K562 (cell line): ENCODE measurements around the gene UBE2V1. TPM values are rescaled to one million over a fixed set of nuclear protein-coding genes. Genes with fewer than 3 reads are reported as not detected.

Source experiments
- ARID1B ChIP-seq: fragments of 450-650 bp; IDR thresholded peaks from 2 replicates; pipeline ENCODE4 v1.6.1; 2016; ENCODE audit warnings: antibody characterized with exemption, mild to moderate bottlenecking, inconsistent platforms
- BHLHE40 ChIP-seq: IDR thresholded peaks from 2 replicates; pipeline ENCODE4 v1.6.1; 2011; ENCODE audit warnings: low read length, improper control_type of control experiment
- CREM ChIP-seq: IDR thresholded peaks from 2 replicates; pipeline ENCODE4 v1.6.1; 2014; ENCODE audit warnings: antibody characterized with exemption, low read depth
- ETV5 ChIP-seq: sonication (generic); formaldehyde crosslinking; IDR thresholded peaks from 2 replicates; pipeline ENCODE4 v1.4.0; 2020; ENCODE audit warnings: low read depth, mild to moderate bottlenecking, missing genetic modification reagents
- GTF2F1 ChIP-seq: IDR thresholded peaks from 2 replicates; pipeline ENCODE4 v1.6.1; 2011; ENCODE audit warnings: low read depth, low read length, improper control_type of control experiment
- KDM1A ChIP-seq, 2 experiments: fragments of 450-650 bp; IDR thresholded peaks; 2 replicates each; pipeline ENCODE4 v1.6.1; 2016; ENCODE audit warnings: mild to moderate bottlenecking in 2 of 2
- KLF6 ChIP-seq: fragments of 250-450 bp; sonication (Bioruptor Pico); IDR thresholded peaks from 2 replicates; pipeline ENCODE4 v1.4.0; 2020; ENCODE audit warnings: mild to moderate bottlenecking, moderate library complexity, borderline replicate concordance
- MBD1 ChIP-seq: fragments of 250-450 bp; sonication (Bioruptor Pico); IDR thresholded peaks from 2 replicates; pipeline ENCODE4 v1.8.0; 2022; ENCODE audit warnings: inconsistent platforms
- RHOXF2B ChIP-seq: fragments of 250-450 bp; sonication (Bioruptor Pico); conservative IDR thresholded peaks from 2 replicates; pipeline ENCODE4 v1.5.1; 2021
- TARDBP ChIP-seq: fragments of 450-650 bp; IDR thresholded peaks from 2 replicates; pipeline ENCODE4 v1.6.1; 2016
- THRB ChIP-seq: fragments of 450-650 bp; formaldehyde crosslinking; conservative IDR thresholded peaks from 2 replicates; pipeline ENCODE4 v1.4.0; 2022; ENCODE audit warnings: mild to moderate bottlenecking, missing genetic modification characterization
- ZHX1 ChIP-seq: fragments of 150-350 bp; conservative IDR thresholded peaks from 2 replicates; pipeline ENCODE4 v1.6.1; 2014; ENCODE audit warnings: low read length
- ZNF280A ChIP-seq: fragments of 450-650 bp; IDR thresholded peaks from 2 replicates; pipeline ENCODE4 v1.6.1; 2018; ENCODE audit warnings: mild to moderate bottlenecking, low read depth; ENCODE audit not compliant: partially characterized antibody
- ZNF282 ChIP-seq: sonication (generic); formaldehyde crosslinking; IDR thresholded peaks from 2 replicates; pipeline ENCODE4 v1.8.1; 2023; ENCODE audit warnings: missing genetic modification reagents
- ZNF592 ChIP-seq: fragments of 450-650 bp; IDR thresholded peaks from 2 replicates; pipeline ENCODE4 v1.6.1; 2017; ENCODE audit warnings: antibody characterized with exemption, mild to moderate bottlenecking
- polyA plus RNA-seq, 8 experiments: library from polyadenylated mRNA; depleted of rRNA in 4 of 8; stranded (reverse) in 5 of 8; unstranded in 3 of 8; fragments of >200 nt; fragmentation: Nextera tagmentation in 2 of 8; fragmentation: Illumina TruSeq in 1 of 8; extraction: Ambion mirVana in 2 of 8; extraction: Trizol in 1 of 8; gene quantifications; 2 replicates each; pipeline versions ENCODE4 v1.2.1 to v1.2.3, GENCODE V29; 2011 to 2014; ENCODE audit warnings: inconsistent platforms in 1 of 8, missing spikeins in 1 of 8
- total RNA-seq, 7 experiments: library from RNA; depleted of rRNA in 6 of 7; stranded (reverse); fragments of >200 nt in 6 of 7; fragmentation: Illumina TruSeq in 2 of 7; extraction: Trizol in 2 of 7; gene quantifications; 2 replicates each; pipeline versions ENCODE4 v1.2.1 to v1.2.3, GENCODE V29; 2011 to 2021; ENCODE audit warnings: low replicate concordance in 1 of 7

The UBE2V1 gene
- total and polyA plus RNA-seq, 9 of the 15 experiments (the other 6 are each of a cell fraction or from before 2014, with no cell fraction given): 93.0 to 357 (median 119) TPM

- TF ChIP-seq MBD1 (CRISPR knock-in tag) (no peak), ZNF280A (no peak), THRB (CRISPR knock-in tag) (peak; percentile 52; the same call in 1 of the 2 replicates), ZHX1 (no peak), ARID1B (0 out of 2 replicates have a peak, but pooled peaks have one; percentile 6), KDM1A (IDR thresholded peaks at IDR 0.05) (no peak), TARDBP (peak; percentile 40; the same call in 1 of the 2 replicates), GTF2F1 (no peak), ETV5 (CRISPR knock-in tag) (0 out of 2 replicates have a peak, but pooled peaks have one; percentile 49), KLF6 (CRISPR knock-in tag) (peak; percentile 48; the same call in 1 of the 2 replicates), ZNF282 (CRISPR knock-in tag) (no peak), BHLHE40 (0 out of 2 replicates have a peak, but pooled peaks have one; percentile 18), RHOXF2B (CRISPR knock-in tag) (0 out of 2 replicates have a peak, but pooled peaks have one; percentile 37), CREM (peak; percentile 84), ZNF592 (0 out of 2 replicates have a peak, but pooled peaks have one; percentile 14)
These were observed at the start of gene UBE2V1 (continued) for GRCh38 chr20:50112512-50113419.
